Measurements from ENCODE around the gene HTR4. TPM values are rescaled to one million over a fixed set of nuclear protein-coding genes. Genes with fewer than 3 reads are reported as not detected.
"Not testable (repeated sequence)": the region's sequence is repeated elsewhere in the genome, so short reads cannot be mapped to it uniquely, and the experiment has no call there.

Gene HTR4
- polyA plus RNA-seq, 1 donor from 2014 or later: not detected

GRCh38 chr5:148681157-148682057 lies 27.1 kb upstream of the HTR4 start:
- no peaks in the 10 kb centered on the region for H3K27me3 ChIP-seq (ENCODE audit: insufficient read depth, low read depth, low read length)
- no peaks in the 10 kb centered on the region for H4K20me1 ChIP-seq (ENCODE audit: insufficient read depth)
- H3K4me2 ChIP-seq (ENCODE audit: low read length): no peak overlapping the region
- no peak overlapping the region for H2AFZ ChIP-seq (ENCODE audit: low read depth, low read length)
- no peak overlapping the region for H3K27ac ChIP-seq (ENCODE audit: low read length)
- H3K79me2 ChIP-seq (replicated peaks; ENCODE audit: insufficient read depth, low read length): no peaks in the 10 kb centered on the region
- H3K9me3 ChIP-seq (ENCODE audit: low read length): no peaks in the 10 kb centered on the region
- TF ChIP-seq, protein P1, sequence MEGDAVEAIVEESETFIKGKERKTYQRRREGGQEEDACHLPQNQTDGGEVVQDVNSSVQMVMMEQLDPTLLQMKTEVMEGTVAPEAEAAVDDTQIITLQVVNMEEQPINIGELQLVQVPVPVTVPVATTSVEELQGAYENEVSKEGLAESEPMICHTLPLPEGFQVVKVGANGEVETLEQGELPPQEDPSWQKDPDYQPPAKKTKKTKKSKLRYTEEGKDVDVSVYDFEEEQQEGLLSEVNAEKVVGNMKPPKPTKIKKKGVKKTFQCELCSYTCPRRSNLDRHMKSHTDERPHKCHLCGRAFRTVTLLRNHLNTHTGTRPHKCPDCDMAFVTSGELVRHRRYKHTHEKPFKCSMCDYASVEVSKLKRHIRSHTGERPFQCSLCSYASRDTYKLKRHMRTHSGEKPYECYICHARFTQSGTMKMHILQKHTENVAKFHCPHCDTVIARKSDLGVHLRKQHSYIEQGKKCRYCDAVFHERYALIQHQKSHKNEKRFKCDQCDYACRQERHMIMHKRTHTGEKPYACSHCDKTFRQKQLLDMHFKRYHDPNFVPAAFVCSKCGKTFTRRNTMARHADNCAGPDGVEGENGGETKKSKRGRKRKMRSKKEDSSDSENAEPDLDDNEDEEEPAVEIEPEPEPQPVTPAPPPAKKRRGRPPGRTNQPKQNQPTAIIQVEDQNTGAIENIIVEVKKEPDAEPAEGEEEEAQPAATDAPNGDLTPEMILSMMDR (IDR thresholded peaks at IDR 0.05; ENCODE audit: poor library complexity, severe bottlenecking): no peak
- TF ChIP-seq EP300 (conservative IDR thresholded peaks at IDR 0.05; ENCODE audit: poor library complexity, severe bottlenecking): no peak
- TF ChIP-seq POLR2AphosphoS5 (IDR thresholded peaks at IDR 0.05): no peak
- TF ChIP-seq MXI1 (conservative IDR thresholded peaks at IDR 0.05; ENCODE audit: poor library complexity, severe bottlenecking): no peak
- no peak for TF ChIP-seq RAD21 (conservative IDR thresholded peaks at IDR 0.05)
- no peak for TF ChIP-seq EZH2 (IDR thresholded peaks at IDR 0.05; ENCODE audit: borderline replicate concordance, insufficient read depth, low read length, poor library complexity, severe bottlenecking)
- TF ChIP-seq REST (IDR thresholded peaks at IDR 0.05; ENCODE audit: borderline replicate concordance): no peak
- TF ChIP-seq TAF1 (IDR thresholded peaks at IDR 0.05; ENCODE audit: low read depth): no peak
- TF ChIP-seq SMC3 (conservative IDR thresholded peaks at IDR 0.05; ENCODE audit: poor library complexity): no peak
- H3K36me3 ChIP-seq (ENCODE audit: insufficient read depth, low read length): no peaks in the 10 kb centered on the region
- no peak overlapping the region for H3K9ac ChIP-seq (ENCODE audit: low read length)
- no peak overlapping the region for H3K4me3 ChIP-seq (ENCODE audit: low read length)
- no peaks in the 10 kb centered on the region for H3K9me2 ChIP-seq (ENCODE audit: insufficient read depth, low read length)
- no peaks in the 10 kb centered on the region for H3F3A ChIP-seq (ENCODE audit: insufficient read depth, low read length, poor library complexity, severe bottlenecking)

DNA sequence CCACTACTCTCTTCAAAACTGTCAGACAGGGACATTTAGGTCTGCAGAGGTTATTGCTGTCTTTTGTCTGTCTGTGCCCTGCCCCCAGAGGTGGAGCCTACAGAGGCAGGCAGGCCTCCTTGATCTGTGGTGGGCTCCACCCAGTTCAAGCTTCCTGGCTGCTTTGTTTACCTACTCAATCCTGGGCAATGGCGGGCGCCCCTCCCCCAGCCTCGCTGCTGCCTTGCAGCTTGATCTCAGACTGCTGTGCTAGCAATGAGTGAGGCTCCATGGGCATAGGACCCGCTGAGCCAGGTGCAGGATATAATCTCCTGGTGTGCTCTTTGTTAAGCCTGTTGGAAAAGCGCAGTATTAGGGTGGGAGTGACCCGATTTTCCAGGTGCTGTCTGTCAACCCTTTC lies 19.4 kb upstream of the HTR4 start:
- not testable (repeated sequence) for H3F3A ChIP-seq (ENCODE audit: insufficient read depth, low read length, poor library complexity, severe bottlenecking); H3K4me2 ChIP-seq (ENCODE audit: low read length); H3K79me2 ChIP-seq (replicated peaks; ENCODE audit: insufficient read depth, low read length); H3K36me3 ChIP-seq (ENCODE audit: insufficient read depth, low read length); H3K9ac ChIP-seq (ENCODE audit: low read length); H3K4me3 ChIP-seq (ENCODE audit: low read length); H3K9me2 ChIP-seq (ENCODE audit: insufficient read depth, low read length); H3K9me3 ChIP-seq (ENCODE audit: low read length); H3K27me3 ChIP-seq (ENCODE audit: insufficient read depth, low read depth, low read length); H2AFZ ChIP-seq (ENCODE audit: low read depth, low read length); H3K27ac ChIP-seq (ENCODE audit: low read length); H4K20me1 ChIP-seq (ENCODE audit: insufficient read depth)

Data from neural cell (in vitro differentiated cells).